ENCODE data around the gene CCDC9. TPM values are rescaled to one million over a fixed set of nuclear protein-coding genes. Genes with fewer than 3 reads are reported as not detected.
"Not testable (repeated sequence)": the region's sequence is repeated elsewhere in the genome, so short reads cannot be mapped to it uniquely, and the experiment has no call there.

The CCDC9 gene
- total and polyA plus RNA-seq, 4 donors = 1.4 to 8.1 (median 5.4) TPM

DNA sequence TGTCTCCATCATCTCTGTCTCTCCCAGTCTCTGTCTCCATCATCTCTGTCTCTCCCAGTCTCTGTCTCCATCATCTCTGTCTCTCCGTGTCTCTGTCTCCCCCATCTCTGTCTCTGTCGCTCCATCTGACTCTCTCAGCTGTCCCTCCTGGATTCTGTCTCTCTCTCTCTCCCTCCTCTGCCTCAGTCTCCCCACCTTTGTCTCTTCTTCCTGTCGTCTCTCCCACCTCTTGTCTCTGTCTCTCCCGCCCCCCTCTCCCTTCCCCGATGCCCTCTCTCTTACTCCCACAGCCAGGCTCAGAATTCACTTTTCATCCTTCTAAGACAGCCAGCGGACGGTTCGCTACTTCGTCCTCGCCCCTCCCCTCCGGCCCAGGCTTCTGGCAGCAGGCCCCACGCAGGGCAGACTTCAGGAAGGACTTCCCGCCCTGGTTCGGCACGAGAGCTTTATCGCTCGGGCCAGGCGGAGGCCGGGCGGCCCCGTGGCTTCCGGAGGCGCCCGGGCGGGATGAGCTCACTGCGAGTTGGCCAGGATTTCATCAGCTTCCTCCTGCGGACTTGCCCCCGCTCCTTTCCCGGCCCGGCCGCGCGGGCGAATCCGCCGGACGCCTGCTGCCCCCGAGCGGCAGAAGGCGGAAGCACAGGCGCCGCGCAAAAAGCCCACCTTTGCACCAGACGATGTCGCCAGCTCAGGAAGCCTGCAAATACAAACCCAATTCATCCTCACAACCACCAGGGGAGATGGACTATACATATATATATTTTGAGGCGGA is 12.4 kb upstream of the CCDC9 start (continued):
- TF ChIP-seq JUND (IDR thresholded peaks at IDR 0.05) (peak; percentile 72 to 82), MAX (IDR thresholded peaks at IDR 0.05) (no peak), TAF1 (conservative IDR thresholded peaks at IDR 0.05) (no peak), NR2F2 (IDR thresholded peaks at IDR 0.05) (peak; percentile 56), FOXA1 (IDR thresholded peaks at IDR 0.05) (no peak), FOXA2 (IDR thresholded peaks at IDR 0.05) (no peak), ATF3 (IDR thresholded peaks at IDR 0.05) (peak; percentile 82), EGR1 (IDR thresholded peaks at IDR 0.05; ENCODE audit: low read depth in 2 of 2) (no peak), SP1 (IDR thresholded peaks at IDR 0.05) (peak; percentile 47)

- no peak for TF ChIP-seq HNF4G (IDR thresholded peaks at IDR 0.05)
- TF ChIP-seq RAD21 (IDR thresholded peaks at IDR 0.05) = peak; percentile 79 to 89
- peak; percentile 88 for TF ChIP-seq CTCF (IDR thresholded peaks at IDR 0.05; ENCODE audit: low read depth, low read length, missing input control)
- WGBS = 30% methylated on average over 25 of the region's 25 CpGs
- Histone ChIP-seq H3K4me3 (ENCODE audit: low read depth in 1 of 3, low read length in 3 of 3) (no peak overlapping the region), H3K9me3 (ENCODE audit: control insufficient read depth in 4 of 4, low read length in 3 of 4) (no peaks in the 10 kb centered on the region), H3K36me3 (ENCODE audit: control insufficient read depth in 4 of 4, insufficient read depth in 3 of 4, low read depth in 1 of 4, low read length in 3 of 4) (no peaks in the 10 kb centered on the region), H3K27ac (ENCODE audit: low read depth in 1 of 2, low read length in 2 of 2) (no peak overlapping the region), H3K4me1 (ENCODE audit: control insufficient read depth in 4 of 4, insufficient read depth in 4 of 4, low read length in 3 of 4) (peaks cover 0 to 8% (median 2%) of the 10 kb centered on the region in 4 donors), H3K27me3 (ENCODE audit: control insufficient read depth in 4 of 4, insufficient read depth in 4 of 4, low read length in 3 of 4) (no peaks in the 10 kb centered on the region), H3K9ac (ENCODE audit: low read depth in 1 of 2, low read length in 2 of 2) (no peak overlapping the region)
- peak; percentile 87 for DNase-seq (ENCODE audit: low spot score)
Observed at GRCh38 chr19:47247308-47247990, 8.9 kb upstream of the CCDC9 start.

GRCh38 chr19:47253016-47253415 is 3.3 kb upstream of the CCDC9 start:
- H3K27ac ChIP-seq (ENCODE audit: low read depth in 1 of 2, low read length in 2 of 2) = not testable (repeated sequence)

GRCh38 chr19:47253467-47253881 is 2.9 kb upstream of the CCDC9 start:
- no peaks in the 10 kb centered on the region for H3K9me3 ChIP-seq (ENCODE audit: control insufficient read depth in 4 of 4, low read length in 3 of 4)
- 93% methylated on average over 3 of the region's 3 CpGs for WGBS
- TF ChIP-seq GABPA (IDR thresholded peaks at IDR 0.05 in 1 of 2, conservative IDR thresholded peaks at IDR 0.05 in 1 of 2) (no peak), JUND (IDR thresholded peaks at IDR 0.05) (no peak), MAX (IDR thresholded peaks at IDR 0.05) (no peak), HNF4G (IDR thresholded peaks at IDR 0.05) (no peak), ZBTB33 (IDR thresholded peaks at IDR 0.05) (no peak), ATF3 (IDR thresholded peaks at IDR 0.05) (no peak), YY1 (IDR thresholded peaks at IDR 0.05) (no peak)
- no peak overlapping the region for H3K27ac ChIP-seq (ENCODE audit: low read depth in 1 of 2, low read length in 2 of 2)
- no peak overlapping the region for H3K4me3 ChIP-seq (ENCODE audit: low read depth in 1 of 3, low read length in 3 of 3)
- DNase-seq (ENCODE audit: low spot score) = no peak
- peaks cover 7 to 11% (median 8%) of the 10 kb centered on the region in 4 donors for H3K4me1 ChIP-seq (ENCODE audit: control insufficient read depth in 4 of 4, insufficient read depth in 4 of 4, low read length in 3 of 4)
- H3K36me3 ChIP-seq (ENCODE audit: control insufficient read depth in 4 of 4, insufficient read depth in 3 of 4, low read depth in 1 of 4, low read length in 3 of 4) = no peaks in the 10 kb centered on the region
- no peaks in the 10 kb centered on the region for H3K27me3 ChIP-seq (ENCODE audit: control insufficient read depth in 4 of 4, insufficient read depth in 4 of 4, low read length in 3 of 4)
- no peak overlapping the region for H3K9ac ChIP-seq (ENCODE audit: low read depth in 1 of 2, low read length in 2 of 2)

More at GRCh38 chr19:47253016-47253415, 3.3 kb upstream of the CCDC9 start:
- H3K9me3 ChIP-seq (ENCODE audit: control insufficient read depth in 4 of 4, low read length in 3 of 4); DNase-seq (ENCODE audit: low spot score); H3K27me3 ChIP-seq (ENCODE audit: control insufficient read depth in 4 of 4, insufficient read depth in 4 of 4, low read length in 3 of 4); H3K9ac ChIP-seq (ENCODE audit: low read depth in 1 of 2, low read length in 2 of 2); H3K36me3 ChIP-seq (ENCODE audit: control insufficient read depth in 4 of 4, insufficient read depth in 3 of 4, low read depth in 1 of 4, low read length in 3 of 4); H3K4me1 ChIP-seq (ENCODE audit: control insufficient read depth in 4 of 4, insufficient read depth in 4 of 4, low read length in 3 of 4); H3K4me3 ChIP-seq (ENCODE audit: low read depth in 1 of 3, low read length in 3 of 3): not testable (repeated sequence)
- 88% methylated on average over 8 of the region's 8 CpGs for WGBS
